Measurements from ENCODE around the gene CLN5.
"Not testable (repeated sequence)": the region's sequence is repeated elsewhere in the genome, so short reads cannot be mapped to it uniquely, and the experiment has no call there.

CLN5 gene

DNA sequence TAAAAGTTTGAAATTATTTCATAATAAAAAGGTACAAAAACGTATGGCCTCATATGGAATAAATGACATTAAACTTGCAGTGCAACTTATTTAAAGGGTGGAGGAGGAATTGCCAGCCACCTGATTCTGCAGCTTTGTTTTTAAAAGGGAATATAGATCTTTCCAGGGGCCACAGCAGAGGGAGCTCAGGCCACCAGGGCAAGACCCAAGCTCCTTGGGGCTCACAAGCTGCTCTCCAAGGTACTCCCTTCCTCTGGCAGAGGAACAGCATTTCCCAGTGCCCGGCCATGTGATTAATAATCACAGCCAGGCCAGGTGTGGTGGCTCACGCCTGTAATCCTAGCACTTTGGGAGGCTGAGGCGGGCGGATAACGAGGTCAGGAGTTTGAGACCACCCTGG is 37.3 kb upstream of the CLN5 start:
- TF ChIP-seq CTCF (IDR thresholded peaks at IDR 0.05; ENCODE audit: borderline replicate concordance, insufficient read depth, low read depth, low read length): no peak
- H3K4me3 ChIP-seq (ENCODE audit: low read depth, low read length): no peak overlapping the region

GRCh38 chr13:76955193-76955592 is 36.7 kb upstream of the CLN5 start:
- TF ChIP-seq CTCF (IDR thresholded peaks at IDR 0.05; ENCODE audit: borderline replicate concordance, insufficient read depth, low read depth, low read length): no peak

DNA sequence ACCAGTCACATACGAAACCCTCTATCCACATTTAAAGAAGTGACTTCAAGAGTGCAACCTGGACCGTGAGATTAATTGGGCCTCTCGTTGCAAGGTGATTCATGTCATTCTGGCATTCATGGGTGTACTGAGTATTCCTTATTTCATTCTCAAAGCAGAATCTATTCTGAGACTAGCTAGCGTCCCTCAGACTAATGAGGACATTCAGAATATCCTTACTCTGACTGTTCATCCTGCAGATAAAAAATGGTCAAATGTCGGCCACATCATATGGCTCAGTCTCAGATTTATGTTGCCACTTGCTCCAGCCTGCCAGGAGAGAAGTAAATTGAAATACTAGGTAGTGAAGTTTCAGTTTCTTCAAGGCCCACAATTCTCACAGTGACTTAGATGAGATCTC is 36.2 kb upstream of the CLN5 start:
- no peak overlapping the region for H3K4me3 ChIP-seq (ENCODE audit: low read depth, low read length)
- no peak for TF ChIP-seq CTCF (IDR thresholded peaks at IDR 0.05; ENCODE audit: borderline replicate concordance, insufficient read depth, low read depth, low read length)

More at GRCh38 chr13:76955193-76955592, 36.7 kb upstream of the CLN5 start:
- no peak overlapping the region for H3K4me3 ChIP-seq (ENCODE audit: low read depth, low read length)

DNA sequence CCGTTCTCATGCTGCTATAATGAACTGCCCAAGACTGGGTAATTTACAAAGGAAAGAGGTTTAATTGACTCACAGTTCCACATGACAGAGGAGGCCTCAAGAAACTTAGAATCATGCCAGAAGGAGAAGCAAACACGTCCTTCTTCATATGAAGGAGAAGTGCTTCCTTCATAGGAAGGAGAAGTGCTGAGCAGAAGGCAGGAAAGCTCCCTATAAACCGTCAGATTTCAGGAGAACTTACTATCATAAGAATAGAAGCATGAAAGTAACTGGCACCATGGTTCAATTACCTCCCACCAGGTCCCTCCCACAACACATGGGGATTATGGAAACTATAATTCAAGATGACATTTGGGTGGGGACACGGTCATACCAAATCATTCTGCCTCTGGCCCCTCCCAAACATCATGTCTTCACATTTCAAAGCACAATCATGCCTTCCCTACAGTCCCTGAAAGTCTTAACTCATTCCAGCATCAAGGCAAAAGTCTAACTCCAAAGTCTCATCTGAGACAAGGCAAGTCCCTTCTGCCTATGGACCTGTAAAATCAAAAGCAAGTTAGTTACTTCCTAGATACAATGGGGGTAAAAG is 32.9 kb upstream of the CLN5 start:
- no peak for TF ChIP-seq CTCF (IDR thresholded peaks at IDR 0.05; ENCODE audit: borderline replicate concordance, insufficient read depth, low read depth, low read length)
- no peak overlapping the region for H3K4me3 ChIP-seq (ENCODE audit: low read depth, low read length)

DNA sequence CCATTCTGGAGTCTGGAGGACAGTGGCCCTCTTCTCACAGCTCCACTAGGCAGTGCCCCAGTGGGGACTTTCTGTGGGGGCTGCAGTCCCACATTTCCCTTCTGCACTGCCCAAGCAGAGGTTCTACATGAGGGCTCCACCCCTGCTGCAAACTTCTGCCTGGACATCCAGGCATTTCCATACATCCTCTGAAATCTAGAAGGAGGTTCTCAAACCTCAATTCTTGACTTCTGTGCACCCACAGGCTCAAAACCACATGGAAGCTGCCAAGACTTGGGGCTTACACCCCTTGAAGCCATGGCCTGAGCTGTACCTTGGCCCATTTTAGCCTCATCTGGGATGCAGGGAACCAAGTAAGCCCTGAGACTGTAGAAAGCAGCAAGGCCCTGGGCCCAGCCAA is 32.1 kb upstream of the CLN5 start:
- H3K4me3 ChIP-seq (ENCODE audit: low read depth, low read length): not testable (repeated sequence)

DNA sequence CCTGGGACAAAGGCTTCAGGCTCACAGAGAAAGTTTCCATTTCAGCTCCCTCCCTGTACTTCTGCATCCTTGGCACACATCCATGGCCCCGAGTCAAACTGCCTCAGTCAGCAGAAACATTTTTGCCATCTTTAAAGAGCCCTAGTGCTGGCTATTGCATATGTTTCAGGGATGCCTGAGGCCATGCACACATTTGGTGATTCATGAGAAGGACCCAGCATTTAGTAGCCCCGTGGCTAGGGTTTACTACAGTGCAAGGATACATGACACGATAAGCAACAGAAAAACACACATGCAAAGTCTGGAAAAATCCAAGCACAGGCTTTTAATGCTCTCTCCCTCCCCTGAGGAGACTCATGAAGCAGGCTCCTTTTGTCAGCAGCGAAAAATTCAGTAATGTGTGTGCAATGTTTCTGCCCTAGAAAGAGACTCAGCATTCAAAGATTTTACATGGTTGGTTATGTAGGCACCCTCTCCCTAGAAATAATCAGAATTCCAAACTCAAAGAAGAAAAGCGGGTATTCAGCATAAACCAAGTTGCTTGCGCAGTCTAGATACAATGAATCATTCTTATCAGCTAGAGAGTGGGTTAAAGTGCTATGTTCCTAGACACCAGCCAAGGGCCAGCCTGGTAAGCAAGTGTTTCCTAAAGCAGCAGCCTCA is 26.0 kb upstream of the CLN5 start:
- TF ChIP-seq CTCF (IDR thresholded peaks at IDR 0.05; ENCODE audit: borderline replicate concordance, insufficient read depth, low read depth, low read length): no peak
- no peak overlapping the region for H3K4me3 ChIP-seq (ENCODE audit: low read depth, low read length)

DNA sequence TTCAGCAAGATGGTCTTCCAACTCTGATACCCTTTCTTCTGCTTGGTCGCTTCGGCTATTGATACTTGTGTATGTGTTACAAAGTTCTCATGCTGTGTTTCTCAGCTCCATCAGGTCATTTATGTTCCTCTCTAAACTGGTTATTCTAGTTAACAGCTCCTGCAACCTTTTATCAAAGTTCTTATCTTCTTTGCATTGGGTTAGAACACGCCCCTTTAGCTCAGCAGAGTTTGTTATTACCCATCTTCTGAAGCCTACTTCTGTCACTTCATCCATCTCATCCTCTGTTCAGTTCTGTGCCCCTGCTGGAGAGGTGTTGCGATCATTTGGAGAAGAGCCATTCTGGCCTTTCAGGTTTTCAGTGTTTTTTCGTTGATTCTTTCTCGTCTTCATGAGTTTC is 24.9 kb upstream of the CLN5 start:
- no peak overlapping the region for H3K4me3 ChIP-seq (ENCODE audit: low read depth, low read length)
- no peak for TF ChIP-seq CTCF (IDR thresholded peaks at IDR 0.05; ENCODE audit: borderline replicate concordance, insufficient read depth, low read depth, low read length)

Data from GM12875 (cell line).